ENCODE data around the gene SPANXD. TPM values are rescaled to one million over a fixed set of nuclear protein-coding genes. Genes with fewer than 3 reads are reported as not detected.

SPANXD gene
- total RNA-seq, 2 donors from 2014 or later = not detected

GRCh38 chrX:141714680-141715079, 16.1 kb upstream of the SPANXD start:
- Histone ChIP-seq H3K36me3 (no peaks in the 10 kb centered on the region), H3K9me3 (no peaks in the 10 kb centered on the region), H3K4me3 (no peak overlapping the region), H3K27me3 (no peaks in the 10 kb centered on the region), H3K27ac (no peak overlapping the region), H3K4me1 (no peaks in the 10 kb centered on the region)
- no peak for DNase-seq (ENCODE audit: low spot score)
- no peak for TF ChIP-seq CTCF (IDR thresholded peaks at IDR 0.05)

GRCh38 chrX:141701072-141701471, 2.5 kb upstream of the SPANXD start:
- no peak overlapping the region for H3K4me3 ChIP-seq
- no peak overlapping the region for H3K27ac ChIP-seq
- no peak for DNase-seq (ENCODE audit: low spot score)
- no peak for TF ChIP-seq CTCF (IDR thresholded peaks at IDR 0.05)
- no peaks in the 10 kb centered on the region for H3K36me3 ChIP-seq
- H3K27me3 ChIP-seq = no peaks in the 10 kb centered on the region
- H3K4me1 ChIP-seq = no peaks in the 10 kb centered on the region
- no peaks in the 10 kb centered on the region for H3K9me3 ChIP-seq

DNA sequence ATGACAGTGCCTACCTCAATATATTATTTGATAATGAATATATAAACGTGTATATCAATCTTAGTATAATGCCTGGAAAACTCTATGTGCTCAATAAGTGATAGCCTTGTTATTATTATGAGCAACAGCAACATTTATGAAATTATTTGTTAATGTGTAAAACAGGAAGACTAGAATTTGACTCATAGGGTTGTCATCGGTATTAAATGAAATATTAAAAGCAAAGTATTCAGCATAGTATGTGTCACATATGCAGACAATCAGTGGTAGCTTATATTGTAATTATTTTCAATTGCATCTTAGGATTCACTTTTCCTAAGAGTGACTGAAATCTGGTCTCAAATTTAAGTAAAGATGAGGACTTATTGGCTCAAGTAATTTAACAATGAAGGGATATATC, 24.6 kb downstream of the SPANXD start:
- TF ChIP-seq CTCF (IDR thresholded peaks at IDR 0.05) = no peak
- no peak for DNase-seq (ENCODE audit: low spot score)
- Histone ChIP-seq H3K36me3 (no peaks in the 10 kb centered on the region), H3K9me3 (no peaks in the 10 kb centered on the region), H3K27me3 (no peaks in the 10 kb centered on the region), H3K4me1 (no peaks in the 10 kb centered on the region), H3K27ac (no peak overlapping the region), H3K4me3 (no peak overlapping the region)

- Histone ChIP-seq H3K27me3 (no peaks in the 10 kb centered on the region), H3K4me3 (no peak overlapping the region), H3K36me3 (no peaks in the 10 kb centered on the region), H3K9me3 (no peaks in the 10 kb centered on the region), H3K27ac (no peak overlapping the region), H3K4me1 (no peaks in the 10 kb centered on the region)
- no peak for TF ChIP-seq CTCF (IDR thresholded peaks at IDR 0.05)
- no peak for DNase-seq (ENCODE audit: low spot score)
These were observed 28.9 kb downstream of the SPANXD start for GRCh38 chrX:141669689-141670088.

DNA sequence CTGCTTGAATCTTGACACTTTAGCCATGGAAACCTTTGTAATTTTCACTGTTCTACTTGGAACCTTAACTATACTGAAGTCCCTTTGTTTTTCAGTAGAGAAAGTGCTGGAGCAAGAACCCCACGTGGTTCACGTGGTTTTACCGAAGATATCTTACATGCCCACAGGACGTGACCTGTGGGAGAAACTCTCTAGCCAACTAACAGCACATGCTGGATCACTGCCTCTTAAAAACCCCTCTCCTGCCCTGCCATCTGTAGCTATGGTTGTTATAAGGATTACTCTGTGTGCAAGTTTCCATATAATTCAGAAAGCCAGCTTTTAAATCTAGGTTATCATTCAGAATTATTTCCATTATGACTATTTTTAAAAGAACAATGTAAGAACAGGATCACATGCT, 30.2 kb downstream of the SPANXD start:
- no peak for TF ChIP-seq CTCF (IDR thresholded peaks at IDR 0.05)
- H3K27ac ChIP-seq = no peak overlapping the region
- no peak for DNase-seq (ENCODE audit: low spot score)
- no peaks in the 10 kb centered on the region for H3K36me3 ChIP-seq
- H3K4me3 ChIP-seq = no peak overlapping the region
- H3K27me3 ChIP-seq = no peaks in the 10 kb centered on the region
- H3K4me1 ChIP-seq = no peaks in the 10 kb centered on the region
- H3K9me3 ChIP-seq = no peaks in the 10 kb centered on the region

DNA sequence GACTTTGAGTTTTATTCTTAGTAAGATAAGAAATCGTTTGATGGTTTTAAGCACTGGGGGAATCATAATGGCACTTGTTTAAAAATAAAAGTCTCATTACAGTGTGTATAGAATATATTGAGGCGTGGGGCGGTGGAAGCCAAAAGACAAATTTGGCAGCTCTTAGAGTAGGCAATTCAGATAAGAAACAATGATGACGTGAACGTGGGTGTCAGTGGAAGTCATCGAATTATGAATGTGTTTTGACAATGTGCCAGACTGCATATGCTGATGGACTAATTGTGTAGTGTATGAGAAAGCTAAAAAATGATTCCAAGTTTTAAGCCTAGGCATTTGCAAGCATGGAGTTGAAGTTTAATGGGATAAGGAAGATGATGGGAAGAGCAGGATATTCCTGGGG, 35.8 kb downstream of the SPANXD start:
- DNase-seq (ENCODE audit: low spot score) = no peak
- no peaks in the 10 kb centered on the region for H3K9me3 ChIP-seq
- TF ChIP-seq CTCF (IDR thresholded peaks at IDR 0.05) = no peak
- H3K36me3 ChIP-seq = no peaks in the 10 kb centered on the region
- H3K4me3 ChIP-seq = no peak overlapping the region
- no peaks in the 10 kb centered on the region for H3K27me3 ChIP-seq
- H3K27ac ChIP-seq = no peak overlapping the region
- no peaks in the 10 kb centered on the region for H3K4me1 ChIP-seq
